Midbrain (tissue), 1 donor: ENCODE results near the gene STX1B.

Source experiments
- DNase-seq: peaks from one replicate; lab custom pipeline; 2025; lab: John Stamatoyannopoulos, UW

STX1B gene

GRCh38 chr16:30979170-30980022, 31.0 kb downstream of the STX1B start:
- no peak for DNase-seq

- DNase-seq: no peak
These were observed 32.9 kb downstream of the STX1B start for GRCh38 chr16:30977502-30977901.

- DNase-seq: no peak
These were observed 34.0 kb downstream of the STX1B start for GRCh38 chr16:30976486-30976885.

GRCh38 chr16:30974348-30974747, 36.1 kb downstream of the STX1B start:
- no peak for DNase-seq

- DNase-seq: no peak
These were observed 37.6 kb downstream of the STX1B start for GRCh38 chr16:30972872-30973271.

- DNase-seq: no peak
These were observed 39.1 kb downstream of the STX1B start for GRCh38 chr16:30971298-30971697.

- DNase-seq: no peak
These were observed 41.1 kb downstream of the STX1B start for GRCh38 chr16:30969246-30969842.

GRCh38 chr16:30967795-30968194, 42.6 kb downstream of the STX1B start:
- DNase-seq: no peak

- no peak for DNase-seq
These were observed 44.3 kb downstream of the STX1B start for GRCh38 chr16:30966033-30966619.

- DNase-seq: no peak
These were observed 45.0 kb downstream of the STX1B start for GRCh38 chr16:30965436-30965835.

- no peak for DNase-seq
These were observed 45.7 kb downstream of the STX1B start for GRCh38 chr16:30964574-30965226.

- no peak for DNase-seq
These were observed 46.4 kb downstream of the STX1B start for GRCh38 chr16:30963925-30964511.

- no peak for DNase-seq
These were observed 49.1 kb downstream of the STX1B start for GRCh38 chr16:30961384-30961783.

GRCh38 chr16:30958175-30959079, 52.0 kb downstream of the STX1B start:
- peak; percentile 45 for DNase-seq

- peak; percentile 92 for DNase-seq
These were observed 52.8 kb downstream of the STX1B start, which contains the start of gene SETD1A for GRCh38 chr16:30957456-30958174. TSS of gene SETD1A (plus strand) at chr16:30957754. CDS start at chr16:30958732, 978 bp downstream.

- DNase-seq: peak; percentile 84
These were observed 53.6 kb downstream of the STX1B start for GRCh38 chr16:30956601-30957455.

- DNase-seq: no peak
These were observed 55.4 kb downstream of the STX1B start for GRCh38 chr16:30954993-30955392.

GRCh38 chr16:30953511-30954124, 56.8 kb downstream of the STX1B start:
- DNase-seq: peak; percentile 58

- DNase-seq: no peak
These were observed 57.3 kb downstream of the STX1B start for GRCh38 chr16:30953111-30953510.
